ENCODE results near the gene ZRANB3.

DNA sequence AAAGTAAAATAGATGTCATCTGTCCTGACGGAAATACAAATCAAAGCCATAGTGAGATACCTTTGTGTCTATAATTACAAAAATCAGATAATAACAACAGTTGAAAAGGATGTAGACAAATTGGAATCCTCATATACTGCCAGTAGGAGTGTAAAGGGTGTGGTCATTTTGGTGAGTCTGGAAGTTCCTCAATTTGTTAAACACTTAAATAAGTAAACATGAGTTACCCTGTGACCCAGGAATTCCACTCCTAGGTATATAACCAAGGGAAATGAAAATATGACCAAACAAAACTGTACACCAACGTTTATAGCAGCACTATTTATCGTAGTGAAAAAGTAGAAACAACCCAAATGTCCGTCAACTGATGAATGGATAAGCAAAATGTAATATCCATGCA is 24.3 kb upstream of the ZRANB3 start:
- TF ChIP-seq, protein P1, sequence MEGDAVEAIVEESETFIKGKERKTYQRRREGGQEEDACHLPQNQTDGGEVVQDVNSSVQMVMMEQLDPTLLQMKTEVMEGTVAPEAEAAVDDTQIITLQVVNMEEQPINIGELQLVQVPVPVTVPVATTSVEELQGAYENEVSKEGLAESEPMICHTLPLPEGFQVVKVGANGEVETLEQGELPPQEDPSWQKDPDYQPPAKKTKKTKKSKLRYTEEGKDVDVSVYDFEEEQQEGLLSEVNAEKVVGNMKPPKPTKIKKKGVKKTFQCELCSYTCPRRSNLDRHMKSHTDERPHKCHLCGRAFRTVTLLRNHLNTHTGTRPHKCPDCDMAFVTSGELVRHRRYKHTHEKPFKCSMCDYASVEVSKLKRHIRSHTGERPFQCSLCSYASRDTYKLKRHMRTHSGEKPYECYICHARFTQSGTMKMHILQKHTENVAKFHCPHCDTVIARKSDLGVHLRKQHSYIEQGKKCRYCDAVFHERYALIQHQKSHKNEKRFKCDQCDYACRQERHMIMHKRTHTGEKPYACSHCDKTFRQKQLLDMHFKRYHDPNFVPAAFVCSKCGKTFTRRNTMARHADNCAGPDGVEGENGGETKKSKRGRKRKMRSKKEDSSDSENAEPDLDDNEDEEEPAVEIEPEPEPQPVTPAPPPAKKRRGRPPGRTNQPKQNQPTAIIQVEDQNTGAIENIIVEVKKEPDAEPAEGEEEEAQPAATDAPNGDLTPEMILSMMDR (conservative IDR thresholded peaks at IDR 0.05): no peak
- no peak for TF ChIP-seq ZFX (IDR thresholded peaks at IDR 0.05)
